ENCODE measurements around the gene CDK15. TPM values are rescaled to one million over a fixed set of nuclear protein-coding genes. Genes with fewer than 3 reads are reported as not detected.
"Not testable (repeated sequence)": the region's sequence is repeated elsewhere in the genome, so short reads cannot be mapped to it uniquely, and the experiment has no call there.

The CDK15 gene
- total RNA-seq, 1 donor from 2014 or later = 0.82 TPM

GRCh38 chr2:201824212-201824611 lies 17.9 kb downstream of the CDK15 start:
- DNase-seq (ENCODE audit: low spot score in 2 of 2) = no peak
- FAIRE-seq = no peak

- no peak for FAIRE-seq
- no peak for DNase-seq (ENCODE audit: low spot score in 2 of 2)
These were observed 21.3 kb downstream of the CDK15 start for GRCh38 chr2:201827621-201828020.

GRCh38 chr2:201828220-201828619 lies 21.9 kb downstream of the CDK15 start:
- DNase-seq (ENCODE audit: low spot score in 2 of 2) (no peak), FAIRE-seq (no peak)

GRCh38 chr2:201830666-201831065 lies 24.3 kb downstream of the CDK15 start:
- FAIRE-seq = no peak
- DNase-seq (ENCODE audit: low spot score in 2 of 2) = no peak

DNA sequence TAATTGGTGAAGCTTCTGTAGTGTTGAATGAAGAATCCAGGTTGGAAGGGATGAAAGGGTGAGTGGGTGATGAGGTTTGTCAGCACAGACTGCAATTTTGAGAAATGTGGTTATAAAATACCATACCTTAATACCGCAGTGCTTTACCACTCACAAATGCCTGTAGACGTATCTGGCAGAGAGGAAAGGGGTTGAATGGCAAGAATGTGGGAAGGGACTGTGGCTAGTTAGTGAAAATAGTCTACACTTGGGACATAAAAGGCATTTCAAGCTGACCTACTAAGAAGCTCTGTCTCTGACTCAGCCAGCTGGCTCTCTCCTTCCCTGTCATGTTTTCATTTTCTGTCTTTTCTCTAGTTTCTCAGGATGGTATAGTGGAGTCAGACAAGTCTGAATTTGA lies 25.1 kb downstream of the CDK15 start:
- FAIRE-seq (no peak), DNase-seq (ENCODE audit: low spot score in 2 of 2) (no peak)

DNA sequence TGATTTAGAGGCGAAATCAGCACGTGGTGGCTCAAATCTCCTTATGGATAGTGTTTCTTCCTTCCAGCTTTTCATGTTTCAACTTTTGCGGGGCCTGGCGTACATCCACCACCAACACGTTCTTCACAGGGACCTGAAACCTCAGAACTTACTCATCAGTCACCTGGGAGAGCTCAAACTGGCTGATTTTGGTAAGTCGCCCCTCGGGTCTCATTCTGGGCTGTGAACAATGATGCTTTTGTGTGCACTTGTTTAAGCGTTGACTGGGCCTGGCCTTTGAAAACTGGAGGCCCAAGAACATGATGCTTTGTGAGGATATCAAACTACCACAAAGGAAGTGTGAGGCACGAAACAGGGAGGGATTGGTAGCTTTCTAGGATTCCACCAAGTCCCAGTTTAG lies 27.4 kb downstream of the CDK15 start:
- FAIRE-seq (no peak), DNase-seq (ENCODE audit: low spot score in 2 of 2) (no peak)

DNA sequence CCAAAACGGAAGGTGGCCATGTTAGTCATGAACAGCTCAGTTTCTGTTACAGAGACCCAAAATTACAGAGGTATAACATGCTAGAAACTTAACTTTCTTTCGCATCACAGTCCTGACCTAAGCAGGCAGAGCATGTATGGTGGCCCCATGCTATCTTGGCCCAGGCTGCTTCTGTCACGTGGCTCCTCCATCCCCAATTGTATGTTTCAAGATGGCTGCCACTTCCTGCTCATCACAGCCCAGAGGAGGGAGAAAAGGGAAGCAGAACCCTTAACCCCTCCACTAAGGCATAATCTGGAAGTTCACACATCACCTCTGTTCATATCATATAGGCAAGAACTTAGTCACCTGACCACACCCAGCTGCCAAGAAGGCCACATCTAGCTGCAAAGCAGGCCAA lies 28.7 kb downstream of the CDK15 start:
- DNase-seq (ENCODE audit: low spot score in 2 of 2) (no peak), FAIRE-seq (no peak)

- FAIRE-seq = no peak
- no peak for DNase-seq (ENCODE audit: low spot score in 2 of 2)
These were observed 31.1 kb downstream of the CDK15 start for GRCh38 chr2:201837391-201837790.

GRCh38 chr2:201837824-201838431 lies 31.6 kb downstream of the CDK15 start:
- DNase-seq (ENCODE audit: low spot score in 2 of 2) = no peak
- no peak for FAIRE-seq

DNA sequence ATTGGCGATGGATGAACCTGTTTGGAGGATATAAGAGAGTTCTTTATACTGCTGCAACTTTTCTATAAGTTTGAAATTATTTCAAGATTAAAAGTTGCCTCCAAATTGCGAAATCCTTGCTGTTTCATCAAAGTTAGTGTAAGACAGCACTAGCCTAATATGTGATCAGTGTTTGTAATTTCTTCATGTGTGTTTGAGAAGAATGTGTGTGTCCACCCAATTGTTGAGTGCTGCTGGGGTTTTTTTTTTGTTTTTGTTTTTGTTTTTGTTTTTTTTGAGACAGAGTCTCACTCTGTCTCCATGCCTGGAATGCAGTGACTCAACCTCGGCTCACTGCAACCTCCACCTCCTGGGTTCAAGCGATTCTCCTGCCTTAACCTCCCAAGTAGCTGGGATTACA lies 33.4 kb downstream of the CDK15 start:
- DNase-seq (ENCODE audit: low spot score in 2 of 2) (no peak), FAIRE-seq (no peak)

GRCh38 chr2:201840726-201841125 lies 34.4 kb downstream of the CDK15 start:
- DNase-seq (ENCODE audit: low spot score in 2 of 2) (no peak), FAIRE-seq (no peak)

DNA sequence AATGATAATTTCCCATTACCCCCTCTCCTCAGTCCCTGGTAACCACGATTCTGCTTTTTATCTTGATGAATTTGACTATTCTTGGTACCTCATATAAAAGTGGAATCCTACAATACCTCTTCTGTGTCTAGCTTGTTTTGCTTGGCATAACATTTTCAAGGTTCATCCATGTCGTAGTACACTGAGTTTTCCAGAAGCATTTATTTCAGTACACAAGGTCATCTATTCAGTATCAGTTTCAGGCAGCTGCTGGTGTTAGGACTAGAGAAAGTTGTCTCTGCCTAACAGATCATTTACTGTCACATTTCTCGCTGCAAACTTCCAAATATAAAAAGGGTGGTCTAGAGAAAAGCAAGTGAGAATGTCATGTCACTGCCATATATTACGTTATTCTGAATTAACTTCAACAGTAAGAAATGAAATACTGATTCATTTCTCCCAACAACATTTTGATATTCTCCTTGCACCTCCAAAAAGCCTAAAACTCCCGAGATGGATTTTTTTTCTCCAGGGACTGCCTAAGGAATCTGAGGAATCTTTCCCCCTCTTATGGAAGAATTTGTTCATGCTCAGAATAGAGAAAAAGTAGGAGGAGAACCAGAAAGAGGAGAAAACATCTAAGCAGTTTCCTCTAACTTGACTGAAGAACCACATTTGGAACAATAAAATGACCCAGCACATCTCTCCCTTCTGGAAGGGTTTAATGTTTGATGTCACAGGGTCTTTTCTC lies 36.0 kb downstream of the CDK15 start:
- FAIRE-seq (no peak), DNase-seq (ENCODE audit: low spot score in 2 of 2) (no peak)

DNA sequence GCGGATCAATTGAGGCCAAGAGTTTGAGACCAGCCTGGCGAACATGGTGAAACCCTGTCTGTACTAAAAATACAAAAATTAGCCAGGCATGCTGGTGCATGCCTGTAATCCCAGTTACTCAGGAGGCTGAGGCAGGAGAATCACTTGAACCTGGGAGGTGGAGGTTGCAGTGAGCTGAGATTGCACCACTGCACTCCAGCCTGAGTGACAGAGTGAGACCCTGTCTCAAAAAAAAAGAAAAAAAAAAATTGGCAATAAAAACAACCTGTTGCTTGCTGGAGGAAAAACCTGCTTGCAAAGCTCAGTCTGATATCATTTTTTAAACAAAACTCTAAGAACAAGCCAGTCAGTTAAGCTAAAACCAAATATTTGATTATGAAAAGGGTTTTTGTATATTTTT lies 38.6 kb downstream of the CDK15 start:
- DNase-seq (ENCODE audit: low spot score in 2 of 2); FAIRE-seq: not testable (repeated sequence)

GRCh38 chr2:201847481-201847880 lies 41.1 kb downstream of the CDK15 start:
- DNase-seq (ENCODE audit: low spot score in 2 of 2) (no peak), FAIRE-seq (no peak)

- no peak for FAIRE-seq
These were observed 46.1 kb downstream of the CDK15 start for GRCh38 chr2:201852462-201852861.

DNA sequence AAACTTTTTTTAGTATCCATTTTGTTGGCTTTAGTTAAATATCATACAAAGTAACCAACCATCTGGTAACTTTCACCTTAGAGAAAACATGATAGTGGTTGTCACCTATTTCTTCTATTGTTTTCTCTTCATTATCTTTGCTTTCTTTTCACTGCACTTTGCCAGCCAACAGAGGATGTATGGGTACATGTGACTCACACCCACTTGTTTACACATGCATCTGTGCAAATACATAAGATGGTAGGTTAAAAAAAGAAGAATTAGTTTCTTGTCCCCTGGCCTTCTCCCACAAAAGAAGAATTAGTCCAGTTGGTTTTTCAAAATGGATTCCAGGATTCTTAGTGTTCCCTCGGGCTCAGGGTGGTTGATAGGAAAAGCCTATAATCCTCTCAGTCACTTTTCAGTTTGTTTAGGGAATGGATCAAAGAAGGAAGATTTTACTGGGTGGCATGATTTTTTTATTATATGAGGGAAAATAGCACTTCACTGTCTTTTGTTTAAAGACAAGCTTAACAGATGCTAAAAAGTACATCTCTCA lies 46.6 kb downstream of the CDK15 start:
- FAIRE-seq (no peak), DNase-seq (ENCODE audit: low spot score in 2 of 2) (no peak)

More at GRCh38 chr2:201852462-201852861, 46.1 kb downstream of the CDK15 start:
- no peak for DNase-seq (ENCODE audit: low spot score in 2 of 2)

DNA sequence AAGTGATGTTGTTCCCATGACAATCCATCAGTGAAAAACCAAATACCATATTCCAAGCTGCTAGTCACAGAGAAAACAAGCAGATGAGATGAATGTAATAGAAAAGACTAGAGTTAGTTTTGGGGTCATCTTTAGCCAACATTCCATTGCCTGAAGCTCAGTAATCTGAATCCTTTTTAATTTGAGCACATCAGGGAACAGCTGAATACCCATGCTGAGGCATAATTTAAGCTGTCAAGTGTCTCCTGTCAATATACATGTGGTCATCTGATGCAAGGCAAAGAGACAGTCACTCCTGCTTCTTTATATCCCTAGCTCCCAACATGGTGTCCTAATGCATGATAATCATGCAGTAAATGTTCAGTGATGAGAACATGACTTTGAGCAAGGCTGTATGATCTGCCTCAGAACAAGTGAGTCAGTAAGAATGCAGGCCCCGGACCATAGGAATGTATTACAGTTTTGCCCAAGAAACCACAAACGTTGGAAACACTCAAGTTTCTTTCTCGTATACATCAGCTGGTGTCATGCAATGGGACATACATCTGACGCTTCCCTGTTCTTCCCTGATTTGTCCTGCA lies 48.0 kb downstream of the CDK15 start:
- FAIRE-seq = no peak
- DNase-seq (ENCODE audit: low spot score in 2 of 2) = no peak

DNA sequence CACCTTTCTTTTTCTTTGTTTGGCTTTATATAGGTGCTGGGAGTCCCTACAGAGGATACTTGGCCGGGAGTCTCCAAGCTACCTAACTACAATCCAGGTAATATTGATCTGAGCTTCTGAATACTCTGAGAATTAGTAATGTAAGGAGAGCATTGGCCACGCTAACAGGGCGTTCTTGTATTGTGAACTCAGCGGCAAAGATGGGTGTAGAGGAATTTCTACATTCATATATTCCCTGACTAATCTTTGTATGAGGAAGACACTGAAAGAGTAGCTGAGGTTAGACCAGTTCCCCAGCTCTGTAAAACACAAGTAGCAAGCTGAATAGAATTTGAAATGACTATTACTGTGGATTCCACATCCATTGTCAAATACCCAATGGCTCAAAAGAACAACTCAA lies 48.5 kb downstream of the CDK15 start:
- FAIRE-seq (no peak), DNase-seq (ENCODE audit: low spot score in 2 of 2) (no peak)

- DNase-seq (ENCODE audit: low spot score in 2 of 2) = no peak
- FAIRE-seq = no peak
These were observed 49.0 kb downstream of the CDK15 start for GRCh38 chr2:201855356-201855755.

- no peak for DNase-seq (ENCODE audit: low spot score in 2 of 2)
These were observed 51.0 kb downstream of the CDK15 start for GRCh38 chr2:201857326-201857725.

DNA sequence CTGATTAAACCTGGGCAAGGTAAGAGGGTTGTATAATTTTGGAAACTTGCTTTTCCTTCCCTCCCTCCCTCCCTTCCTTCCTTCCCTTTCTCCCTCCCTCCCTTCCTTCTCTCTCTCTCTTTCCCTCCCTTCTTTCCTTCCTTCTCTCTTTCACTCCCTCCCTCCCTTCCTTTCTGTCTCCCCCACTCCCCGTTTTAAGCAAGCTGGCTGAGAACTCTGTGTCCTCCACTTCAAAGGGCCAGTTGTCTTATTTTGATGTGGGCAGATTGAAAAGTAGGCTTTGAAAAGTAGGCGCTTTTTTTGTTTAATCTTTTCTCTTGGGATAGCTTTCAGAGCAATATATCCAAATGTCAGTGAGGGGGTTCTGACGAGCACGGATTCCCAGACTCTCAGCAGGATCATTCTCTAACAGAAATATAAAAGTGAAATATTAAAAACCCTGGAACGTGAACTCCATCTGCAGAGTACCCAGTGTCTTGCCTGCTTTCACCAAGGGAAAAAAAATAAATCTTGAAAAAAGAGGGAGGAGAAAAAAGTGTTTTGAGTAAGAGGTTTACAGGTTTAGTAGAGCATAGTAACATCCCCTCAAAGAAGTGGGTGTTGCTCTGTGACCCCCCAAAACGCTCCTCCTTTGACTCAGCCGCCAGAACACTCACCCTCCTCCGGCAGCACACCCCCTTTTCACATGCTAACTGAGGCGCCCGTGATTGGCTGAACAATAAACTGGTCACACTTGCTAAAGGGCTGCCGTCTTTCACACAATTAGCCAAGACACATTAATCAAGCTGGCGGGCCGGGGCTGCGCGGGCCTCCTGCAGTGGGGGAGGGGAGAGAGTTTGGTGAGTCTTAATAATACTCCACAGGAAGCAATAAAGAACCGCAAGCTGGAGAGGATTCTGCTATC lies 52.2 kb downstream of the CDK15 start:
- no peak for FAIRE-seq
- DNase-seq (ENCODE audit: low spot score in 2 of 2) = peak in 1 of 2 donors; percentile 23

More at GRCh38 chr2:201857326-201857725, 51.0 kb downstream of the CDK15 start:
- no peak for FAIRE-seq
